CD4-positive, alpha-beta T cell (primary cell): ENCODE measurements around the gene MIR17HG. TPM values are rescaled to one million over a fixed set of nuclear protein-coding genes. Genes with fewer than 3 reads are reported as not detected.

Experiments
- ATAC-seq: fragments of 200-7000 bp; cut with Tn5 transposase; one replicate; pipeline ENCODE4 v1.10.0; 2022; ENCODE audit warnings: mild to moderate bottlenecking; ENCODE audit not compliant: poor library complexity
- CTCF ChIA-PET: fragments of 350-600 bp; sonication (Branson Sonifier 250); formaldehyde crosslinking; loops from one replicate; lab custom pipeline; 2021; ENCODE audit warnings: antibody characterized with exemption, inconsistent platforms; lab: Charles Lee
- POLR2A ChIA-PET: fragments of 350-600 bp; sonication (Branson Sonifier 250); formaldehyde crosslinking; loops from one replicate; lab custom pipeline; 2021; ENCODE audit warnings: antibody characterized with exemption, inconsistent platforms; lab: Charles Lee
- DNase-seq, 14 experiments: peaks; one replicate each; pipeline ENCODE4 v3.0.0-alpha.2; 2013 to 2020; ENCODE audit warnings: mixed read lengths in 2 of 14
- H3K27ac ChIP-seq, 2 donors: one replicate each; pipeline versions ENCODE4 v1.5.1 to v1.7.0; 2013; ENCODE audit warnings: low read length in 2 of 2, low read depth in 1 of 2, mild to moderate bottlenecking in 1 of 2
- H3K27me3 ChIP-seq, 2 experiments: 1 replicate in 1 of 2; 2 replicates in 1 of 2; pipeline versions ENCODE4 v1.6.1 to v1.7.0; 2013; ENCODE audit warnings: low read length in 2 of 2, control low read depth in 1 of 2, mild to moderate bottlenecking in 1 of 2, moderate library complexity in 1 of 2; ENCODE audit not compliant: insufficient read depth in 2 of 2, control insufficient read depth in 1 of 2
- H3K36me3 ChIP-seq: one replicate; pipeline ENCODE4 v1.6.1; 2013; ENCODE audit warnings: low read length, control low read depth; ENCODE audit not compliant: insufficient read depth
- H3K4me1 ChIP-seq: one replicate; pipeline ENCODE4 v1.6.1; 2013; ENCODE audit warnings: low read length, control low read depth; ENCODE audit not compliant: insufficient read depth
- H3K4me3 ChIP-seq: one replicate; pipeline ENCODE4 v1.5.1; 2013; ENCODE audit warnings: mild to moderate bottlenecking, low read length, moderate library complexity
- H3K9me3 ChIP-seq, 2 experiments: 1 replicate in 1 of 2; 2 replicates in 1 of 2; pipeline versions ENCODE4 v1.6.1 to v1.7.0; 2013; ENCODE audit warnings: low read length in 2 of 2, mild to moderate bottlenecking in 2 of 2, control low read depth in 1 of 2, moderate library complexity in 1 of 2; ENCODE audit not compliant: control insufficient read depth in 1 of 2, insufficient read depth in 1 of 2
- H3K27ac Mint-ChIP-seq: one replicate; pipeline ENCODE4 v1.8.0; 2020; ENCODE audit warnings: mixed read lengths
- H3K27me3 Mint-ChIP-seq: one replicate; pipeline ENCODE4 v1.8.0; 2021; ENCODE audit warnings: mixed read lengths
- H3K36me3 Mint-ChIP-seq: one replicate; pipeline ENCODE4 v1.8.0; 2021; ENCODE audit warnings: low read depth, mixed read lengths
- H3K4me1 Mint-ChIP-seq: one replicate; pipeline ENCODE4 v1.8.0; 2021; ENCODE audit warnings: low read depth, mixed read lengths
- H3K4me3 Mint-ChIP-seq: one replicate; pipeline ENCODE4 v1.8.0; 2020; ENCODE audit warnings: mild to moderate bottlenecking, mixed read lengths
- H3K9me3 Mint-ChIP-seq: one replicate; pipeline ENCODE4 v1.8.0; 2020; ENCODE audit warnings: mixed read lengths
- CTCF ChIP-seq: fragments of 200-600 bp; IDR thresholded peaks from one replicate; pipeline ENCODE4 v1.8.0; 2022; ENCODE audit warnings: antibody characterized with exemption, mild to moderate bottlenecking
- intact Hi-C, 2 experiments: fragments of 100-400 bp; cut with DNase I in 1 of 2; cut with micrococcal nuclease in 1 of 2; formaldehyde crosslinking; loops; one replicate each; pipeline versions ENCODE4 v1.15.1 to v1.9.0; 2023 to 2025; cut with DNase I, micrococcal nuclease
- total RNA-seq, 174 experiments: library from RNA in 2 of 174; stranded (reverse) in 2 of 174; gene quantifications; one replicate each; pipeline ENCODE4 v1.2.3 and lab custom pipeline; 2021 to 2026

Gene MIR17HG
- total RNA-seq, 2 experiments from 2014 or later, result 6.0 to 6.6 TPM

- no peaks in the 10 kb centered on the region for H3K27me3 ChIP-seq
- no peaks in the 10 kb centered on the region for H3K4me1 ChIP-seq
- no peak overlapping the region for H3K27ac ChIP-seq
- no peaks in the 10 kb centered on the region for H3K9me3 ChIP-seq
- DNase-seq, result no peak
- no peaks in the 10 kb centered on the region for H3K36me3 ChIP-seq
- H3K4me3 ChIP-seq, result no peak overlapping the region
- TF ChIP-seq CTCF, result no peak
- Mint-ChIP-seq H3K27ac (no peak overlapping the region), H3K9me3 (no peaks in the 10 kb centered on the region), H3K4me1 (peaks cover 4% of the 10 kb centered on the region), H3K4me3 (no peak overlapping the region), H3K36me3 (no peaks in the 10 kb centered on the region), H3K27me3 (peaks cover 4% of the 10 kb centered on the region)
- ATAC-seq, result no peak
- ChIA-PET CTCF (no interaction called here), POLR2A (no interaction called here)
- intact Hi-C loops, result no loop called here
These were observed 17.8 kb upstream of the MIR17HG start for GRCh38 chr13:91329733-91330132.

GRCh38 chr13:91331047-91331915 is 16.2 kb upstream of the MIR17HG start:
- Mint-ChIP-seq H3K36me3 (no peaks in the 10 kb centered on the region), H3K27me3 (peaks cover 4% of the 10 kb centered on the region), H3K9me3 (no peaks in the 10 kb centered on the region), H3K4me3 (no peak overlapping the region), H3K4me1 (peaks cover 4% of the 10 kb centered on the region), H3K27ac (no peak overlapping the region)
- ATAC-seq, result no peak
- no peaks in the 10 kb centered on the region for H3K4me1 ChIP-seq
- intact Hi-C loops, result no loop called here
- POLR2A ChIA-PET, result no interaction called here
- DNase-seq, result no peak
- no peaks in the 10 kb centered on the region for H3K9me3 ChIP-seq
- H3K4me3 ChIP-seq, result no peak overlapping the region
- CTCF ChIA-PET, result no interaction called here
- no peak for TF ChIP-seq CTCF
- no peaks in the 10 kb centered on the region for H3K27me3 ChIP-seq
- no peaks in the 10 kb centered on the region for H3K36me3 ChIP-seq
- H3K27ac ChIP-seq, result no peak overlapping the region

- peak in 2 of 14 experiments; percentile 7 to 19 for DNase-seq
- Histone ChIP-seq H3K4me1 (peaks cover 15% of the 10 kb centered on the region), H3K36me3 (peaks cover 12% of the 10 kb centered on the region), H3K9me3 (no peaks in the 10 kb centered on the region), H3K27me3 (no peaks in the 10 kb centered on the region), H3K4me3 (no peak overlapping the region), H3K27ac (no peak overlapping the region)
- Mint-ChIP-seq H3K4me3 (peak overlapping the region; percentile 64), H3K36me3 (peaks cover 26% of the 10 kb centered on the region), H3K27ac (peak overlapping the region; percentile 90), H3K4me1 (peaks cover 28% of the 10 kb centered on the region), H3K27me3 (no peaks in the 10 kb centered on the region), H3K9me3 (no peaks in the 10 kb centered on the region)
- POLR2A ChIA-PET, result interaction anchor here (2.1 to 2.2 kb wide), 2 partner anchors 32 to 53 kb away, joined by 9 to 11 read pairs; partner anchors contain the start of gene GPC5
- TF ChIP-seq CTCF, result no peak
- intact Hi-C loops, result loop anchor here in 1 of 2 experiments (2.0 kb wide), 1 partner anchor 53 kb away; the partner anchor contains the start of gene GPC5
- no peak for ATAC-seq
- CTCF ChIA-PET, result interaction anchor here (1.2 kb wide), 2 partner anchors 32 to 33 kb away, joined by 4 read pairs; no protein-coding TSS in a partner anchor
These were observed 1.4 kb upstream of the MIR17HG start for GRCh38 chr13:91346062-91346461.
